Endodermal cell (in vitro differentiated cells): ENCODE results near the gene SYT5. TPM values are rescaled to one million over a fixed set of nuclear protein-coding genes. Genes with fewer than 3 reads are reported as not detected.

Source experiments
- DNase-seq: peaks from one replicate; pipeline ENCODE4 v3.0.0-alpha.2; 2017
- H3K27ac ChIP-seq: 2 replicates; pipeline ENCODE4 v1.5.1; 2013; ENCODE audit warnings: mild to moderate bottlenecking, low read depth, low read length, moderate library complexity
- H3K27me3 ChIP-seq: 2 replicates; pipeline ENCODE4 v1.6.1; 2013; ENCODE audit warnings: mild to moderate bottlenecking, low read length, moderate library complexity; ENCODE audit not compliant: insufficient read depth, control insufficient read depth, poor library complexity, severe bottlenecking
- H3K36me3 ChIP-seq: 2 replicates; pipeline ENCODE4 v1.7.0; 2013; ENCODE audit warnings: mild to moderate bottlenecking, low read length, moderate library complexity; ENCODE audit not compliant: control insufficient read depth, insufficient read depth
- H3K4me1 ChIP-seq: one replicate; pipeline ENCODE4 v1.7.0; 2013; ENCODE audit warnings: low read length; ENCODE audit not compliant: control insufficient read depth, insufficient read depth
- H3K4me3 ChIP-seq: 2 replicates; pipeline ENCODE4 v1.5.1; 2013; ENCODE audit warnings: mild to moderate bottlenecking, low read length, moderate library complexity
- H3K9ac ChIP-seq: 2 replicates; pipeline ENCODE4 v1.6.1; 2013; ENCODE audit warnings: mild to moderate bottlenecking, low read length, moderate library complexity; ENCODE audit not compliant: poor library complexity, severe bottlenecking; ENCODE audit errors: extremely low read depth
- H3K9me3 ChIP-seq: 2 replicates; pipeline ENCODE4 v1.6.1; 2013; ENCODE audit warnings: mild to moderate bottlenecking, low read length, moderate library complexity; ENCODE audit not compliant: control insufficient read depth
- H3K27ac Mint-ChIP-seq: 2 replicates; pipeline ENCODE4 v1.8.0; 2020; ENCODE audit warnings: mixed read lengths
- H3K27me3 Mint-ChIP-seq: 2 replicates; pipeline ENCODE4 v1.8.0; 2021; ENCODE audit warnings: mild to moderate bottlenecking, mixed read lengths; ENCODE audit not compliant: insufficient read depth
- H3K36me3 Mint-ChIP-seq: 2 replicates; pipeline ENCODE4 v1.8.0; 2020; ENCODE audit warnings: low read depth, mixed read lengths
- H3K4me1 Mint-ChIP-seq: 2 replicates; pipeline ENCODE4 v1.8.0; 2020; ENCODE audit warnings: mixed read lengths
- H3K4me3 Mint-ChIP-seq: 2 replicates; pipeline ENCODE4 v1.8.0; 2020; ENCODE audit warnings: mild to moderate bottlenecking, moderate library complexity, mixed read lengths
- H3K9me3 Mint-ChIP-seq: 2 replicates; pipeline ENCODE4 v1.8.0; 2020; ENCODE audit warnings: mild to moderate bottlenecking, mixed read lengths
- WGBS, 2 experiments: methylation state at CpG; one replicate each; pipeline versions ENCODE4 v1.1.5 to v1.1.7; 2013; ENCODE audit warnings: missing lambda C conversion rate in 2 of 2, mixed read lengths in 1 of 2; ENCODE audit not compliant: insufficient coverage in 1 of 2, insufficient read length in 1 of 2; 5-methylcytosine and 5-hydroxymethylcytosine counted together
- long read RNA-seq, 4 experiments: library from polyadenylated mRNA in 2 of 4; library from RNA in 1 of 4; library from capped mRNA in 1 of 4; stranded (forward) in 3 of 4; unstranded in 1 of 4; transcript quantifications; one replicate each; pipeline ENCODE4 v2.0.0, GENCODE V29; 2020 to 2021; ENCODE audit warnings: inconsistent platforms in 1 of 4
- polyA plus RNA-seq, 2 experiments: library from polyadenylated mRNA; stranded (reverse); fragments of 50-300 nt; gene quantifications; one replicate each; pipeline ENCODE4 v1.2.3, GENCODE V29; 2013
- total RNA-seq, 2 donors: library from RNA; stranded (reverse); fragmentation: NEBNext Ultra II Directional in 1 of 2; extraction: Animal tissue kit (Norgen Biotek cat#: 25700) in 1 of 2; gene quantifications; 2 replicates in 1 of 2; 3 replicates in 1 of 2; pipeline ENCODE4 v1.2.1, GENCODE V29; 2021
- TF ChIP-seq, protein P1 (sequence below): fragments of 200-600 bp; sonication (generic); conservative IDR thresholded peaks from 2 replicates; pipeline ENCODE4 v1.5.0; 2021; ENCODE audit warnings: antibody characterized with exemption, mild to moderate bottlenecking

Gene SYT5
- not detected for total RNA-seq
- 6.1 TPM for polyA plus RNA-seq (2013, experiment 1 of 2)
- polyA plus RNA-seq (2013, experiment 2 of 2) = 7.9 TPM
- long read RNA-seq, experiment 1 = 0 reads
- long read RNA-seq, experiment 2 = 0 reads
- long read RNA-seq, experiment 3 = 0 reads
- long read RNA-seq, experiment 4 = 0 reads

- H3K9me3 Mint-ChIP-seq = no peaks in the 10 kb centered on the region
- peak; percentile 89 for DNase-seq
- Histone ChIP-seq H3K9ac (peak within 1 kb of the TSS; percentile 47), H3K27ac (peak within 1 kb of the TSS; percentile 93), H3K4me3 (peak within 1 kb of the TSS; percentile 78), H3K9me3 (no peaks in the 10 kb centered on the region), H3K36me3 (no peaks in the 10 kb centered on the region), H3K4me1 (no peaks in the 10 kb centered on the region), H3K27me3 (peaks cover 70% of the 10 kb centered on the region)
- peaks cover 89% of the 10 kb centered on the region for H3K27me3 Mint-ChIP-seq
- H3K27ac Mint-ChIP-seq = peak within 1 kb of the TSS; percentile 74
- 5% methylated on average over 25 to 59 of the region's 68 CpGs for WGBS, 2 experiments
- H3K36me3 Mint-ChIP-seq = no peaks in the 10 kb centered on the region
- H3K4me3 Mint-ChIP-seq = peak within 1 kb of the TSS; percentile 47
- H3K4me1 Mint-ChIP-seq = peaks cover 3% of the 10 kb centered on the region
- TF ChIP-seq, protein P1, sequence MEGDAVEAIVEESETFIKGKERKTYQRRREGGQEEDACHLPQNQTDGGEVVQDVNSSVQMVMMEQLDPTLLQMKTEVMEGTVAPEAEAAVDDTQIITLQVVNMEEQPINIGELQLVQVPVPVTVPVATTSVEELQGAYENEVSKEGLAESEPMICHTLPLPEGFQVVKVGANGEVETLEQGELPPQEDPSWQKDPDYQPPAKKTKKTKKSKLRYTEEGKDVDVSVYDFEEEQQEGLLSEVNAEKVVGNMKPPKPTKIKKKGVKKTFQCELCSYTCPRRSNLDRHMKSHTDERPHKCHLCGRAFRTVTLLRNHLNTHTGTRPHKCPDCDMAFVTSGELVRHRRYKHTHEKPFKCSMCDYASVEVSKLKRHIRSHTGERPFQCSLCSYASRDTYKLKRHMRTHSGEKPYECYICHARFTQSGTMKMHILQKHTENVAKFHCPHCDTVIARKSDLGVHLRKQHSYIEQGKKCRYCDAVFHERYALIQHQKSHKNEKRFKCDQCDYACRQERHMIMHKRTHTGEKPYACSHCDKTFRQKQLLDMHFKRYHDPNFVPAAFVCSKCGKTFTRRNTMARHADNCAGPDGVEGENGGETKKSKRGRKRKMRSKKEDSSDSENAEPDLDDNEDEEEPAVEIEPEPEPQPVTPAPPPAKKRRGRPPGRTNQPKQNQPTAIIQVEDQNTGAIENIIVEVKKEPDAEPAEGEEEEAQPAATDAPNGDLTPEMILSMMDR = no peak
Observed at GRCh38 chr19:55179606-55180484, at the start of gene SYT5. SYT5 (minus strand) TSS chr19:55180289; CDS start chr19:55179041, 1,248 bp downstream.

DNA sequence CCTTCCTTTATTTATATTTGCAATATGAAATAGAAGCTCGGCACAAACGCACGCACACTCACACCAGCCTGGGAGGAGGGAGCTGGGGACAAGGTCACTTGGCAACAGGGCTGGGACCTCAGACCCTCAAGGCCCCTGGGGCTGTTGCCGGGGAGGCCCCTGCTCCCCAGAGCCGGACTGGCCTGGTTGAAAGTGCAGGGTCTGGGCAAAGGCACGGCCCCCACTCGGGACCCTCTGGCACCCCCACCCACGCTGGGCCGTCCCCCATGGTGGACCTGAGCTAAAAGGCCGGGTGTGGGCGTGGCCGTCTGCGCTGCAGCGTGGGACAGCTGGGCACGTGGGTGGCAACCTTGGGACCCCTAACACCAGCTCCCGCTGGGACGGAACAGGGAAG is 49.7 kb upstream of the SYT5 start:
- no peak overlapping the region for H3K9ac ChIP-seq
- no peaks in the 10 kb centered on the region for H3K27me3 ChIP-seq
- no peaks in the 10 kb centered on the region for H3K9me3 ChIP-seq
- 93 to 100% methylated on average over 6 to 17 of the region's 17 CpGs for WGBS, 2 experiments
- H3K4me1 ChIP-seq = peaks cover 5% of the 10 kb centered on the region
- no peak overlapping the region for H3K4me3 ChIP-seq
- no peak for DNase-seq
- H3K4me1 Mint-ChIP-seq = peaks cover 7% of the 10 kb centered on the region
- no peak overlapping the region for H3K4me3 Mint-ChIP-seq
- peaks cover 39% of the 10 kb centered on the region for H3K36me3 Mint-ChIP-seq
- H3K27ac Mint-ChIP-seq = no peak overlapping the region
- TF ChIP-seq, protein P1 = no peak
- no peaks in the 10 kb centered on the region for H3K9me3 Mint-ChIP-seq
- no peaks in the 10 kb centered on the region for H3K27me3 Mint-ChIP-seq
- H3K27ac ChIP-seq = no peak overlapping the region
- peaks cover 24% of the 10 kb centered on the region for H3K36me3 ChIP-seq

DNA sequence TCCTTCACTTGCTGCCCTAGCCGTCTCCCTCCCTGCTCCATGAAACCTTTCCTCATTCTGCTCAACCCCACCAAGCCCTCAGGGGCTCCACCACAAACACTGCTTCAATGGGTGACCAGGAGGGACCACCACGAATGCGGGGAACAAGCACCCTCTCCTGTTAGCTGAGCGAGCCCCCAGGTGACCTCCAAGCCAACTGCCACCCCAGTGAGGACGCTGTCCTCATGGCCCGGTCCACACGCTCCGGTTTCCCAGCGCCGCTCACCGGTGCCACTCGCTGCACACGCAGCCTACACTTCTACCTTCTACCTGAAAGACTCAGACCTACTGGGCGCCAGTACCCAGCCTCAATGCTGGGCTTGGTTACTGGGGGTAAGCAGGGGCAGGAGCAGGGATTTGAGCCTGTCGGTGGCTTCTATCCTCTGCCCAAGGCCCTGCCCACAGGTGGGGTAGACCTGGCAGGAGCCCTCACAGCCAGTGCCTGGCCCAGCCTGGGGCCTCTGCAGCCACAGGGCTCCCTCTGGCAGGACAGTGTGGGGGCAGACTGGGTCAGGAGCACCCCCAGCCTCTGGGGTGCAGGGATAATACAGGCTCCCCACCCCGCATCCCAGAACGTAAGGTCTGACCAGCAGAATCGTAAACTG is 49.2 kb upstream of the SYT5 start:
- H3K27me3 Mint-ChIP-seq = no peaks in the 10 kb centered on the region
- H3K9me3 Mint-ChIP-seq = no peaks in the 10 kb centered on the region
- Histone ChIP-seq H3K4me3 (no peak overlapping the region), H3K9ac (no peak overlapping the region), H3K9me3 (no peaks in the 10 kb centered on the region), H3K36me3 (peaks cover 19% of the 10 kb centered on the region), H3K4me1 (peaks cover 5% of the 10 kb centered on the region), H3K27me3 (no peaks in the 10 kb centered on the region), H3K27ac (no peak overlapping the region)
- WGBS, 2 experiments = 90 to 95% methylated on average over 4 to 18 of the region's 18 CpGs
- peaks cover 34% of the 10 kb centered on the region for H3K36me3 Mint-ChIP-seq
- no peak overlapping the region for H3K4me3 Mint-ChIP-seq
- H3K4me1 Mint-ChIP-seq = peaks cover 7% of the 10 kb centered on the region
- peak overlapping the region; percentile 49 for H3K27ac Mint-ChIP-seq
- TF ChIP-seq, protein P1 = no peak
- DNase-seq = no peak
